Osteocyte (in vitro differentiated cells): ENCODE measurements around the gene IL1RAPL1. TPM values are rescaled to one million over a fixed set of nuclear protein-coding genes. Genes with fewer than 3 reads are reported as not detected.

Experiments used
- DNase-seq: peaks from one replicate; pipeline ENCODE4 v3.0.0; 2021; ENCODE audit warnings: mixed read lengths; ENCODE audit not compliant: unreplicated experiment; ENCODE audit errors: extremely low spot score
- H3K27ac Mint-ChIP-seq: one replicate; pipeline ENCODE4 v1.8.0; 2021; ENCODE audit warnings: mild to moderate bottlenecking, mixed read lengths; ENCODE audit not compliant: unreplicated experiment
- H3K27me3 Mint-ChIP-seq: one replicate; pipeline ENCODE4 v1.8.0; 2021; ENCODE audit warnings: mixed read lengths; ENCODE audit not compliant: unreplicated experiment
- H3K36me3 Mint-ChIP-seq: one replicate; pipeline ENCODE4 v1.8.0; 2021; ENCODE audit warnings: mixed read lengths; ENCODE audit not compliant: unreplicated experiment
- H3K4me1 Mint-ChIP-seq: one replicate; pipeline ENCODE4 v1.8.0; 2021; ENCODE audit warnings: mixed read lengths; ENCODE audit not compliant: unreplicated experiment
- H3K4me3 Mint-ChIP-seq: one replicate; pipeline ENCODE4 v1.8.0; 2021; ENCODE audit warnings: mild to moderate bottlenecking, moderate library complexity, mixed read lengths; ENCODE audit not compliant: unreplicated experiment
- H3K9me3 Mint-ChIP-seq: one replicate; pipeline ENCODE4 v1.8.0; 2021; ENCODE audit warnings: mixed read lengths; ENCODE audit not compliant: unreplicated experiment
- total RNA-seq: library from RNA; stranded (reverse); gene quantifications from 2 replicates; pipeline ENCODE4 v1.2.1, GENCODE V29; 2021
- TF ChIP-seq, protein P1 (sequence below): fragments of 200-600 bp; sonication (generic); IDR thresholded peaks from 2 replicates; pipeline ENCODE4 v1.5.0; 2021; ENCODE audit warnings: antibody characterized with exemption, mild to moderate bottlenecking, moderate library complexity

Gene IL1RAPL1
- total RNA-seq, 1 donor from 2014 or later: not detected

- Mint-ChIP-seq H3K27me3 (no peaks in the 10 kb centered on the region), H3K4me1 (no peaks in the 10 kb centered on the region), H3K4me3 (no peak overlapping the region), H3K36me3 (no peaks in the 10 kb centered on the region), H3K27ac (no peak overlapping the region), H3K9me3 (no peaks in the 10 kb centered on the region)
- no peak for DNase-seq
- TF ChIP-seq, protein P1, sequence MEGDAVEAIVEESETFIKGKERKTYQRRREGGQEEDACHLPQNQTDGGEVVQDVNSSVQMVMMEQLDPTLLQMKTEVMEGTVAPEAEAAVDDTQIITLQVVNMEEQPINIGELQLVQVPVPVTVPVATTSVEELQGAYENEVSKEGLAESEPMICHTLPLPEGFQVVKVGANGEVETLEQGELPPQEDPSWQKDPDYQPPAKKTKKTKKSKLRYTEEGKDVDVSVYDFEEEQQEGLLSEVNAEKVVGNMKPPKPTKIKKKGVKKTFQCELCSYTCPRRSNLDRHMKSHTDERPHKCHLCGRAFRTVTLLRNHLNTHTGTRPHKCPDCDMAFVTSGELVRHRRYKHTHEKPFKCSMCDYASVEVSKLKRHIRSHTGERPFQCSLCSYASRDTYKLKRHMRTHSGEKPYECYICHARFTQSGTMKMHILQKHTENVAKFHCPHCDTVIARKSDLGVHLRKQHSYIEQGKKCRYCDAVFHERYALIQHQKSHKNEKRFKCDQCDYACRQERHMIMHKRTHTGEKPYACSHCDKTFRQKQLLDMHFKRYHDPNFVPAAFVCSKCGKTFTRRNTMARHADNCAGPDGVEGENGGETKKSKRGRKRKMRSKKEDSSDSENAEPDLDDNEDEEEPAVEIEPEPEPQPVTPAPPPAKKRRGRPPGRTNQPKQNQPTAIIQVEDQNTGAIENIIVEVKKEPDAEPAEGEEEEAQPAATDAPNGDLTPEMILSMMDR: no peak
These were observed 248.7 kb downstream of the IL1RAPL1 start for GRCh38 chrX:28835991-28836390.

DNA sequence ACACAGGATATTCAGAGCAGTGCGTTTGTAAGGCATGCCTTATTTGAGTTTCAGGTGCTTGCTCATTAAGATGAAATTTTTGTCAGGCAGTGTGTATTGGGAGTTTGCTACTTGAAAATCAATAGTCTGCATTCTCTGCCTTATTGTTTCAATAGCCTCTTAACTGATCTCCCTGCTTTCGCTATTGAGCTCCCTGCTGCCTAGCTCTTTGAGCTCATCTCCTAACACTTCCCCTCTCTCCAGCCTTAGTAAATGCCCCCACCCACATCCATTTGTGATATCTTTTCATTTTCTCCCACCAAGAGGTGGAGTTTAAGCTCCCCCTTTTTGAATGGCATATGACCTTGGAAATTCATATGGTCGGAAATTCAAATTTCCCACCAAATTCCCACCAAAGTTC is 256.6 kb downstream of the IL1RAPL1 start:
- no peaks in the 10 kb centered on the region for H3K36me3 Mint-ChIP-seq
- TF ChIP-seq, protein P1: no peak

DNA sequence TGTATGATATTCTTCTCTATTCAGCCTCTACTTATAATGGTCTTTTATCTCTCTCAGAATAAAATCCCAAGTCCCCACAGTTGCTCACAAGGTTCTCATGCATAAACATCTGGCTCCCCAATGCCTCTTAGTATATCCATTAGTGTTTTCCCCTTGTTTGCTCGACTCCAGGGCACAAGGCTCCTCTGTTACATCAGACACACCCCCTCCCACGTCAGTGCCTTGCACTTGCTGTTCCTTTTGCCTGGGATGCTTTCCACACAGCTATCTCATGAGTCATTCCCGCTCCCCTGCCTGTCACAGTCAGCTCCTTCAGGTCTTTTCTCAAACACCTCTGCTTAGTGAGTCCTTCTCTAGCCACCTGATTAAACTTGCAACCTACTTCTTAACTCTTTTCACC is 260.2 kb downstream of the IL1RAPL1 start:
- no peaks in the 10 kb centered on the region for H3K4me1 Mint-ChIP-seq
- no peaks in the 10 kb centered on the region for H3K27me3 Mint-ChIP-seq
- no peak overlapping the region for H3K4me3 Mint-ChIP-seq
- H3K36me3 Mint-ChIP-seq: no peaks in the 10 kb centered on the region
- DNase-seq: no peak
- TF ChIP-seq, protein P1: no peak
- H3K27ac Mint-ChIP-seq: no peak overlapping the region
- no peaks in the 10 kb centered on the region for H3K9me3 Mint-ChIP-seq

More for the DNA sequence above, 256.6 kb downstream of the IL1RAPL1 start:
- no peak overlapping the region for H3K4me3 Mint-ChIP-seq
- no peak overlapping the region for H3K27ac Mint-ChIP-seq
- no peaks in the 10 kb centered on the region for H3K4me1 Mint-ChIP-seq
- no peaks in the 10 kb centered on the region for H3K9me3 Mint-ChIP-seq
- DNase-seq: no peak
- no peaks in the 10 kb centered on the region for H3K27me3 Mint-ChIP-seq

DNA sequence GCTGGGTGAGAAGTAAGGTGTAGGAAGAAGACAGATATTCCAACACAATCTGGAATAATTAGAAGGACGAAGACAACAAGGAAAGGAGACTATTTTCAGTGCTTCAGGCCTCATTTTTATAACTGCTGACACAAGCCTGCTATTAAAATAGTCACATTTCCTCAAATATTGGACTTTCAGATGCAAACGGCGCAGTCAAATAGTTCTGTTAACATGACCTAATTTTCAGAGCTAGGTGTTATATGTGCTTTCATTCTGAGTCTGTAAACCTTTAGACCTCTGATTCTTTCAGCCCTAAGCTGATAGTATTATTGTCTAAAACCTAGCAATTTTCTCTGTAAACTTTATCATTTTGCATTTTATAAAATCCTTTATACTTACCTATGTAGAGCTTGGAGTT is 261.5 kb downstream of the IL1RAPL1 start:
- no peak overlapping the region for H3K27ac Mint-ChIP-seq
- H3K36me3 Mint-ChIP-seq: no peaks in the 10 kb centered on the region
- TF ChIP-seq, protein P1: no peak
- no peaks in the 10 kb centered on the region for H3K27me3 Mint-ChIP-seq
- no peak overlapping the region for H3K4me3 Mint-ChIP-seq
- no peak for DNase-seq
- H3K4me1 Mint-ChIP-seq: no peaks in the 10 kb centered on the region
- peaks cover under 1% of the 10 kb centered on the region for H3K9me3 Mint-ChIP-seq

DNA sequence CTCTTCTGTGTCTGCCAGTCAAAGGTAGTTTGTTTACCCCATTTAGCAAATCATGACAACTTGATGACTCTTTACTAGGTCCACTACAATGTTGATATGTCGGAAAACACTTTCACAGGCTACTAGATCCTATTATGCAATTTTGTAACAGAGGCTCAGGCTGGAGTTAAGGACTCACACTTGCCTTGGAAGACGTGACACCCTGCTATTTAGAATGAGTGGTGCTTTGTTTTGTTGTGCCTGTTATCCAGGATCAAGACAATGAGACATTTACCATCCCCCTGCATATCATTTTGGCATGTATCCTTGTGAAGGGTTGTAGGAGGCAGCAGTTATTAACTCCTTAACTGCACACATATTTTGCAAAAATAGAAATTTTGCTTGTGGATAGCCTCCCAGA is 263.7 kb downstream of the IL1RAPL1 start:
- Mint-ChIP-seq H3K27ac (no peak overlapping the region), H3K4me1 (no peaks in the 10 kb centered on the region), H3K4me3 (no peak overlapping the region), H3K9me3 (peaks cover 10% of the 10 kb centered on the region), H3K36me3 (no peaks in the 10 kb centered on the region), H3K27me3 (no peaks in the 10 kb centered on the region)
- DNase-seq: no peak
- TF ChIP-seq, protein P1: no peak
